Measurements from ENCODE around the gene SLC19A1.

SLC19A1 gene

DNA sequence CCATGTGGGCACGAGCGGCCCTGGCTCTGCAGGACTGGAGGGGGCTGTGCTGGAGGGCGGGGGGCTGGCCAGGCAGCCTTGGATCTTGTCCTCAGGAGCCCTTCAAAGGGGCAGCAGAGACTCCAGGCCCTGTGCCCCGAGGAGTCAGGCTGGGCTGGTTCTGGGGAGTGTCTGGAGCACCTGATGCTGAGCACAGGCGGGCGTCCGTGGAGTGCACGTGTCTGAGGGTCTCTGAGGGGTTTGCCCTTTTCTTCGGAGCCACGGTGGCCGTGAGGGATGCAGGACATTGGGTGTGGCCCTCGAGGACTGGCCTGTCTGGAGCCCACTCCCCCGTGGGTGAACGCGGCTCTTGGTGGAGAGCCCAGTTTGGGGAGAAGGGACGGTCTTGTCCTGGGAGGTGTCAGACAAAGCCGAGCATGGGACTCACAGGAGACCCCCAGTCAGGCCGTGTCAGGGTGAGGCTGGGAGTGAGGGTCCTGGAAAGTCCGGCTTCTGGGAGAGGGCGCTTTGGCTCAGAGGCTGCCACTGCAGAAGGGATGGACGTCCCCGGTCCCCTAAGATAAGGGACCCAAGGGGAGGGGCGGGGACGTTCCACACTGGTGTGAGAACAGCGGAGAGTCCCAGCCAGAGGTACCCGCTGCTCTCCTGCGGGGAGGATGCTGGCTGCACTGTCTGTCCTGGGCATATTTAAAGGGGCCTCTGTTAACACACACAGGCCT lies 76.5 kb downstream of the SLC19A1 start:
- H3K4me1 ChIP-seq = peaks cover 0 to 63% (median 25%) of the 10 kb centered on the region in 4 donors
- no peaks in the 10 kb centered on the region for H3K27me3 ChIP-seq
- TF ChIP-seq, protein P1, sequence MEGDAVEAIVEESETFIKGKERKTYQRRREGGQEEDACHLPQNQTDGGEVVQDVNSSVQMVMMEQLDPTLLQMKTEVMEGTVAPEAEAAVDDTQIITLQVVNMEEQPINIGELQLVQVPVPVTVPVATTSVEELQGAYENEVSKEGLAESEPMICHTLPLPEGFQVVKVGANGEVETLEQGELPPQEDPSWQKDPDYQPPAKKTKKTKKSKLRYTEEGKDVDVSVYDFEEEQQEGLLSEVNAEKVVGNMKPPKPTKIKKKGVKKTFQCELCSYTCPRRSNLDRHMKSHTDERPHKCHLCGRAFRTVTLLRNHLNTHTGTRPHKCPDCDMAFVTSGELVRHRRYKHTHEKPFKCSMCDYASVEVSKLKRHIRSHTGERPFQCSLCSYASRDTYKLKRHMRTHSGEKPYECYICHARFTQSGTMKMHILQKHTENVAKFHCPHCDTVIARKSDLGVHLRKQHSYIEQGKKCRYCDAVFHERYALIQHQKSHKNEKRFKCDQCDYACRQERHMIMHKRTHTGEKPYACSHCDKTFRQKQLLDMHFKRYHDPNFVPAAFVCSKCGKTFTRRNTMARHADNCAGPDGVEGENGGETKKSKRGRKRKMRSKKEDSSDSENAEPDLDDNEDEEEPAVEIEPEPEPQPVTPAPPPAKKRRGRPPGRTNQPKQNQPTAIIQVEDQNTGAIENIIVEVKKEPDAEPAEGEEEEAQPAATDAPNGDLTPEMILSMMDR (IDR thresholded peaks at IDR 0.05) = no peak
- H3K9me3 ChIP-seq = no peaks in the 10 kb centered on the region
- H3K36me3 ChIP-seq = peaks cover 16 to 24% (median 18%) of the 10 kb centered on the region in 3 donors
- no peak for DNase-seq
- H3K4me3 ChIP-seq = no peak overlapping the region
- peak overlapping the region; percentile 87 to 90 for H3K27ac ChIP-seq
- intact Hi-C loops (cut with DNase I; ENCODE audit: low total_unique reads) = no loop called here

- no peak for DNase-seq
- intact Hi-C loops (cut with DNase I; ENCODE audit: low total_unique reads) = no loop called here
- TF ChIP-seq, protein P1 (IDR thresholded peaks at IDR 0.05) = no peak
These were observed 77.1 kb downstream of the SLC19A1 start for GRCh38 chr21:45465105-45465504.

DNA sequence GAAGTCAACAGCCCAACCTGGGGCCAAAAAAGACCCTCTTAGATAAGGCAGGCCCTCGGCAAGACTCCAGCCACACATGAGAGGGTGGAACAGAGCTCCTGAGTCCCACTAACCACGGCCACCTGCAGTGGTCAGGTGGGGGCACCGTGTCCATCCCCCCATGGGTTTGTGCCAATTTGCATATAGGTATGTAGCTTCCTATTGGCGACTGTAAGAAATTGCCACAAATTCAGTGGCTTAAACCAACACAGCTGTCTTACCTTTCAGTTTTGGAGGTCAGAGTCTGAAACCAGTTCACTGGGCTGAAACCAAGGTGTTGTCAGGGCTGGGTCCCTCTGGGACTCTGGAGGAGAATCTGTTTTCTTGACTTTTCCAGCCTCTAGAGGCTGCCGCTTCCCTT lies 77.9 kb downstream of the SLC19A1 start:
- H3K9me3 ChIP-seq = no peaks in the 10 kb centered on the region
- no peak for DNase-seq
- peak overlapping the region in 1 of 2 donors; percentile 90 for H3K27ac ChIP-seq
- H3K4me1 ChIP-seq = peaks cover 0 to 63% (median 22%) of the 10 kb centered on the region in 4 donors
- H3K4me3 ChIP-seq = no peak overlapping the region
- peaks cover 13 to 23% (median 14%) of the 10 kb centered on the region in 3 donors for H3K36me3 ChIP-seq
- intact Hi-C loops (cut with DNase I; ENCODE audit: low total_unique reads) = no loop called here
- TF ChIP-seq, protein P1 (IDR thresholded peaks at IDR 0.05) = no peak
- H3K27me3 ChIP-seq = no peaks in the 10 kb centered on the region

More at GRCh38 chr21:45465105-45465504, 77.1 kb downstream of the SLC19A1 start:
- H3K4me1 ChIP-seq = peaks cover 0 to 63% (median 24%) of the 10 kb centered on the region in 4 donors
- no peak overlapping the region for H3K4me3 ChIP-seq
- peaks cover 16 to 24% (median 18%) of the 10 kb centered on the region in 3 donors for H3K36me3 ChIP-seq
- H3K9me3 ChIP-seq = no peaks in the 10 kb centered on the region
- H3K27me3 ChIP-seq = no peaks in the 10 kb centered on the region
- peak overlapping the region; percentile 87 to 90 for H3K27ac ChIP-seq

GRCh38 chr21:45463871-45464270 lies 78.4 kb downstream of the SLC19A1 start:
- Histone ChIP-seq H3K9me3 (no peaks in the 10 kb centered on the region), H3K36me3 (peaks cover 9 to 18% (median 10%) of the 10 kb centered on the region in 3 donors), H3K27ac (no peak overlapping the region), H3K4me3 (no peak overlapping the region), H3K4me1 (peaks cover 0 to 63% (median 22%) of the 10 kb centered on the region in 4 donors), H3K27me3 (no peaks in the 10 kb centered on the region)
- intact Hi-C loops (cut with DNase I; ENCODE audit: low total_unique reads) = no loop called here
- TF ChIP-seq, protein P1 (IDR thresholded peaks at IDR 0.05) = no peak
- DNase-seq = no peak

GRCh38 chr21:45461806-45462341 lies 80.4 kb downstream of the SLC19A1 start:
- H3K9me3 ChIP-seq = no peaks in the 10 kb centered on the region
- intact Hi-C loops (cut with DNase I; ENCODE audit: low total_unique reads) = no loop called here
- H3K27ac ChIP-seq = no peak overlapping the region
- no peak for DNase-seq
- no peaks in the 10 kb centered on the region for H3K27me3 ChIP-seq
- peaks cover 0 to 11% (median 0%) of the 10 kb centered on the region in 3 donors for H3K36me3 ChIP-seq
- H3K4me3 ChIP-seq = no peak overlapping the region
- H3K4me1 ChIP-seq = peaks cover 0 to 63% (median 37%) of the 10 kb centered on the region in 4 donors
- TF ChIP-seq, protein P1 (IDR thresholded peaks at IDR 0.05) = no peak

Measured in tibial artery (tissue), 4 donors.